Urinary bladder (tissue), 4 donors: Measurements from ENCODE around the gene GRIN1. TPM values are rescaled to one million over a fixed set of nuclear protein-coding genes. Genes with fewer than 3 reads are reported as not detected.

Experiments used
- DNase-seq: peaks from one replicate; pipeline ENCODE4 v3.0.0-alpha.2; 2015; ENCODE audit errors: extremely low spot score
- H3K27ac ChIP-seq: one replicate; pipeline ENCODE4 v1.5.1; 2013; ENCODE audit warnings: low read depth, mild to moderate bottlenecking, moderate library complexity
- H3K36me3 ChIP-seq: one replicate; pipeline ENCODE4 v1.6.1; 2013; ENCODE audit warnings: mild to moderate bottlenecking, moderate library complexity; ENCODE audit not compliant: insufficient read depth
- H3K4me1 ChIP-seq: one replicate; pipeline ENCODE4 v1.6.1; 2013; ENCODE audit warnings: mild to moderate bottlenecking, moderate library complexity; ENCODE audit not compliant: insufficient read depth
- H3K4me3 ChIP-seq: one replicate; pipeline ENCODE4 v1.5.1; 2013; ENCODE audit warnings: low read depth, low read length
- WGBS: extraction: QIAGEN DNeasy Blood & Tissue Kit; methylation state at CpG from one replicate; pipeline ENCODE4 v1.1.7; 2013; 5-methylcytosine and 5-hydroxymethylcytosine counted together
- polyA plus RNA-seq: library from polyadenylated mRNA; stranded (reverse); fragments of 200-250 nt; gene quantifications from one replicate; pipeline ENCODE4 v1.2.3, GENCODE V29; 2013
- total RNA-seq: library from RNA; depleted of rRNA; stranded (reverse); fragments of >200 nt; gene quantifications from one replicate; pipeline ENCODE4 v1.2.3, GENCODE V29; 2014
- donor health status: healthy with polysubstance abuse.
- donor health status: healthy.

The GRIN1 gene
- total RNA-seq (0.26 TPM), polyA plus RNA-seq (0.18 TPM)

- Histone ChIP-seq H3K36me3 (no peaks in the 10 kb centered on the region), H3K4me3 (no peak within 1 kb of the TSS), H3K4me1 (peaks cover 2% of the 10 kb centered on the region), H3K27ac (no peak within 1 kb of the TSS)
- no peak for DNase-seq
- WGBS = 6% methylated on average over 104 of the region's 104 CpGs
Measured at GRCh38 chr9:137138722-137139467, at the start of gene GRIN1. TSS of gene GRIN1 (plus strand) at chr9:137139154. CDS start at chr9:137139487, 333 bp downstream.

- H3K27ac ChIP-seq = no peak overlapping the region
- H3K4me1 ChIP-seq = peaks cover 2% of the 10 kb centered on the region
- DNase-seq = no peak
- H3K36me3 ChIP-seq = no peaks in the 10 kb centered on the region
- H3K4me3 ChIP-seq = no peak overlapping the region
- WGBS = 65% methylated on average over 11 of the region's 11 CpGs
Measured at GRCh38 chr9:137089232-137089947, 49.6 kb upstream of the GRIN1 start.

- Histone ChIP-seq H3K4me1 (no peaks in the 10 kb centered on the region), H3K27ac (no peak overlapping the region), H3K36me3 (no peaks in the 10 kb centered on the region), H3K4me3 (no peak overlapping the region)
- DNase-seq = no peak
- WGBS = 80% methylated on average over 30 of the region's 30 CpGs
Measured at GRCh38 chr9:137095664-137096517, 43.1 kb upstream of the GRIN1 start.

GRCh38 chr9:137096785-137097546 is 42.0 kb upstream of the GRIN1 start:
- Histone ChIP-seq H3K4me1 (no peaks in the 10 kb centered on the region), H3K4me3 (no peak overlapping the region), H3K27ac (no peak overlapping the region), H3K36me3 (no peaks in the 10 kb centered on the region)
- WGBS = 95% methylated on average over 31 of the region's 31 CpGs
- DNase-seq = no peak

- Histone ChIP-seq H3K4me1 (no peaks in the 10 kb centered on the region), H3K4me3 (no peak overlapping the region), H3K27ac (no peak overlapping the region), H3K36me3 (no peaks in the 10 kb centered on the region)
- 92% methylated on average over 20 of the region's 20 CpGs for WGBS
- no peak for DNase-seq
Measured at GRCh38 chr9:137097761-137098462, 41.0 kb upstream of the GRIN1 start.

GRCh38 chr9:137099231-137099630 is 39.7 kb upstream of the GRIN1 start:
- Histone ChIP-seq H3K36me3 (peaks cover 2% of the 10 kb centered on the region), H3K27ac (no peak overlapping the region), H3K4me1 (no peaks in the 10 kb centered on the region), H3K4me3 (no peak overlapping the region)
- no peak for DNase-seq
- 88% methylated on average over 14 of the region's 14 CpGs for WGBS

GRCh38 chr9:137103206-137103999 is 35.6 kb upstream of the GRIN1 start:
- peaks cover 4% of the 10 kb centered on the region for H3K36me3 ChIP-seq
- H3K27ac ChIP-seq = no peak overlapping the region
- no peak for DNase-seq
- 93% methylated on average over 37 of the region's 37 CpGs for WGBS
- no peak overlapping the region for H3K4me3 ChIP-seq
- no peaks in the 10 kb centered on the region for H3K4me1 ChIP-seq

- 93% methylated on average over 31 of the region's 31 CpGs for WGBS
- H3K36me3 ChIP-seq = peaks cover 8% of the 10 kb centered on the region
- no peak overlapping the region for H3K27ac ChIP-seq
- H3K4me1 ChIP-seq = no peaks in the 10 kb centered on the region
- no peak overlapping the region for H3K4me3 ChIP-seq
- DNase-seq = no peak
Measured at GRCh38 chr9:137105814-137106661, 32.9 kb upstream of the GRIN1 start.

GRCh38 chr9:137106662-137107250 is 32.2 kb upstream of the GRIN1 start:
- H3K4me1 ChIP-seq = no peaks in the 10 kb centered on the region
- H3K4me3 ChIP-seq = no peak overlapping the region
- H3K27ac ChIP-seq = no peak overlapping the region
- 91% methylated on average over 27 of the region's 27 CpGs for WGBS
- H3K36me3 ChIP-seq = peaks cover 8% of the 10 kb centered on the region
- no peak for DNase-seq

- DNase-seq = no peak
- H3K36me3 ChIP-seq = peaks cover 8% of the 10 kb centered on the region
- 92% methylated on average over 27 of the region's 27 CpGs for WGBS
- H3K4me3 ChIP-seq = no peak overlapping the region
- no peaks in the 10 kb centered on the region for H3K4me1 ChIP-seq
- H3K27ac ChIP-seq = no peak overlapping the region
Measured at GRCh38 chr9:137107312-137107921, 31.5 kb upstream of the GRIN1 start.

- peaks cover 8% of the 10 kb centered on the region for H3K36me3 ChIP-seq
- no peak for DNase-seq
- WGBS = 95% methylated on average over 17 of the region's 17 CpGs
Measured at GRCh38 chr9:137107982-137108381, 31.0 kb upstream of the GRIN1 start.

More at GRCh38 chr9:137107982-137108381, 31.0 kb upstream of the GRIN1 start:
- H3K4me1 ChIP-seq = no peaks in the 10 kb centered on the region
- H3K27ac ChIP-seq = no peak overlapping the region
- no peak overlapping the region for H3K4me3 ChIP-seq
